HepG2 (cell line): ENCODE measurements around the gene GPC6. TPM values are rescaled to one million over a fixed set of nuclear protein-coding genes. Genes with fewer than 3 reads are reported as not detected.

Source experiments
- ATAC-seq: fragments of 200-7000 bp; cut with Tn5 transposase; 3 replicates; pipeline ENCODE4 v1.9.1; 2020; ENCODE audit warnings: mild to moderate bottlenecking, moderate library complexity
- BruUV-seq: library from RNA; stranded (reverse); fragments of 400-500 nt; replicated peaks from 2 replicates; lab custom pipeline; 2021; lab: Mats Ljungman, UMichigan
- CTCF ChIA-PET: fragments of 300-600 bp; formaldehyde crosslinking; extraction: SDS; loops from one replicate; lab custom pipeline; 2021; ENCODE audit warnings: low total read pairs, inconsistent platforms, low intra/inter-chr PET ratio; lab: Yijun Ruan, JAX
- POLR2A ChIA-PET: fragments of 350-600 bp; sonication (Branson Sonifier 250); formaldehyde crosslinking; loops from one replicate; lab custom pipeline; 2020; ENCODE audit warnings: antibody characterized with exemption, inconsistent platforms; lab: Yijun Ruan, JAX
- DNase-seq: peaks from one replicate; pipeline ENCODE4 v3.0.0-alpha.2; 2015; ENCODE audit warnings: low spot score
- FAIRE-seq: peaks from 3 replicates; lab custom pipeline; 2011; peaks lifted over from hg19 to GRCh38; lab: Jason Lieb, UNC
- H2AFZ ChIP-seq: one replicate; pipeline ENCODE4 v1.6.1; 2011; ENCODE audit warnings: low read length, inconsistent platforms
- H3K27ac ChIP-seq: fragments of 300-600 bp; 3 replicates; pipeline ENCODE4 v1.8.0; 2011; ENCODE audit warnings: mixed run types, mild to moderate bottlenecking, mixed read lengths, low read length, inconsistent platforms; ENCODE audit not compliant: insufficient read depth; ENCODE audit errors: extremely low read length
- H3K27me3 ChIP-seq, 2 experiments: fragments of 200-600 bp in 1 of 2; 2 replicates in 1 of 2; 3 replicates in 1 of 2; pipeline versions ENCODE4 v1.6.0 to v1.8.0; 2011; ENCODE audit warnings: low read length in 2 of 2, mild to moderate bottlenecking in 2 of 2, moderate library complexity in 2 of 2, inconsistent platforms in 1 of 2; ENCODE audit not compliant: insufficient read depth in 2 of 2, control insufficient read depth in 1 of 2
- H3K36me3 ChIP-seq, 2 experiments: fragments of 200-600 bp in 1 of 2; replicated peaks in 1 of 2; 2 replicates in 1 of 2; 3 replicates in 1 of 2; pipeline versions ENCODE4 v1.5.1 to v1.8.0; 2011; ENCODE audit warnings: low read length in 2 of 2, inconsistent platforms in 1 of 2; ENCODE audit not compliant: insufficient read depth in 2 of 2, control insufficient read depth in 1 of 2
- H3K4me1 ChIP-seq: 2 replicates; pipeline ENCODE4 v1.5.1; 2012; ENCODE audit warnings: low read length, inconsistent platforms; ENCODE audit not compliant: insufficient read depth
- H3K4me2 ChIP-seq: 2 replicates; pipeline ENCODE4 v1.6.0; 2011; ENCODE audit warnings: low read depth, low read length, inconsistent platforms
- H3K4me3 ChIP-seq, 3 experiments: fragments of 200-600 bp in 1 of 3; sonication (generic), shearing (Covaris generic) in 1 of 3; replicated peaks in 1 of 3; 2 replicates each; pipeline ENCODE4 v1.5.1; 2011 to 2016; ENCODE audit warnings: low read length in 3 of 3, inconsistent platforms in 2 of 3, low read depth in 2 of 3, mild to moderate bottlenecking in 2 of 3, control low read depth in 1 of 3, mixed read lengths in 1 of 3; ENCODE audit not compliant: insufficient read depth in 1 of 3
- H3K79me2 ChIP-seq: one replicate; pipeline ENCODE4 v1.6.1; 2011; ENCODE audit warnings: low read length, inconsistent platforms; ENCODE audit not compliant: insufficient read depth
- H3K9ac ChIP-seq: 2 replicates; pipeline ENCODE4 v1.6.0; 2011; ENCODE audit warnings: mild to moderate bottlenecking, low read depth, low read length, inconsistent platforms; ENCODE audit not compliant: insufficient read depth
- H3K9me3 ChIP-seq: 2 replicates; pipeline ENCODE4 v1.5.1; 2012; ENCODE audit warnings: mild to moderate bottlenecking, low read length
- H4K20me1 ChIP-seq: 2 replicates; pipeline ENCODE4 v1.6.0; 2011; ENCODE audit warnings: inconsistent platforms, mild to moderate bottlenecking, low read length, moderate library complexity; ENCODE audit not compliant: insufficient read depth
- AHDC1 ChIP-seq: sonication (generic); formaldehyde crosslinking; IDR thresholded peaks from 2 replicates; pipeline ENCODE4 v1.5.1; 2020; ENCODE audit warnings: mild to moderate bottlenecking, missing genetic modification reagents, borderline replicate concordance
- ETV6 ChIP-seq: sonication (generic); formaldehyde crosslinking; conservative IDR thresholded peaks from 2 replicates; pipeline ENCODE4 v1.4.0; 2020; ENCODE audit warnings: missing genetic modification reagents
- FOSL2 ChIP-seq: sonication (generic); formaldehyde crosslinking; IDR thresholded peaks from 2 replicates; pipeline ENCODE4 v1.4.0; 2020; ENCODE audit warnings: missing genetic modification reagents
- FOXA1 ChIP-seq, 2 experiments: fragments of 450-650 bp in 1 of 2; sonication (generic) in 1 of 2; formaldehyde crosslinking in 1 of 2; IDR thresholded peaks; 2 replicates each; pipeline versions ENCODE4 v1.4.0 to v1.6.1; 2016 to 2020; ENCODE audit warnings: missing genetic modification reagents in 1 of 2
- MXI1 ChIP-seq: IDR thresholded peaks from 3 replicates; pipeline ENCODE4 v1.6.1; 2012; ENCODE audit warnings: low read depth, low read length, inconsistent platforms, borderline replicate concordance
- NR2F2 ChIP-seq: IDR thresholded peaks from 2 replicates; pipeline ENCODE4 v1.6.1; 2012; ENCODE audit warnings: low read depth, inconsistent platforms, borderline replicate concordance
- SATB2 ChIP-seq: sonication (generic); formaldehyde crosslinking; IDR thresholded peaks from 2 replicates; pipeline ENCODE4 v1.5.0; 2020; ENCODE audit warnings: missing genetic modification reagents
- SCMH1 ChIP-seq: sonication (generic); formaldehyde crosslinking; IDR thresholded peaks from 2 replicates; pipeline ENCODE4 v1.9.0; 2021; ENCODE audit warnings: missing genetic modification reagents, mild to moderate bottlenecking, borderline replicate concordance
- TAF15 ChIP-seq: fragments of 200-400 bp; formaldehyde crosslinking; IDR thresholded peaks from one replicate; pipeline ENCODE4 v1.6.1; 2018; ENCODE audit warnings: mild to moderate bottlenecking, low read depth, low read length; ENCODE audit not compliant: poor library complexity, severe bottlenecking
- XRCC5 ChIP-seq: fragments of 200-400 bp; formaldehyde crosslinking; optimal IDR thresholded peaks from 2 replicates; pipeline ENCODE3; 2017; ENCODE audit warnings: mild to moderate bottlenecking, low read length
- ZMYM3 ChIP-seq: sonication (generic); formaldehyde crosslinking; IDR thresholded peaks from 2 replicates; pipeline ENCODE4 v1.5.1; 2020; ENCODE audit warnings: mild to moderate bottlenecking, missing genetic modification reagents
- ZNF652 ChIP-seq: IDR thresholded peaks from 2 replicates; pipeline ENCODE4 v1.6.1; 2016; ENCODE audit warnings: low read depth, borderline replicate concordance
- ZNF75D ChIP-seq: sonication (generic); formaldehyde crosslinking; IDR thresholded peaks from 2 replicates; pipeline ENCODE4 v1.8.1; 2023; ENCODE audit warnings: missing genetic modification reagents, mild to moderate bottlenecking, borderline replicate concordance
- ZNF816 ChIP-seq: sonication (generic); formaldehyde crosslinking; IDR thresholded peaks from 2 replicates; pipeline ENCODE4 v1.8.0; 2022; ENCODE audit warnings: missing genetic modification reagents, mild to moderate bottlenecking, borderline replicate concordance
- WGBS: methylation state at CpG from one replicate; pipeline ENCODE4 v1.1.6; 2017; ENCODE audit warnings: low lambda C conversion rate; 5-methylcytosine and 5-hydroxymethylcytosine counted together
- in situ Hi-C: cut with HindIII; loops from 2 replicates; pipeline ENCODE4 v1.10.0; 2017; ENCODE audit warnings: low pct_unique_long_range_greater_than_20kb; ENCODE audit not compliant: extremely low pct_ligation_motif_present
- intact Hi-C: fragments of 100-400 bp; cut with micrococcal nuclease; formaldehyde crosslinking; loops from one replicate; pipeline ENCODE4 v1.10.0; 2022; ENCODE audit not compliant: unreplicated experiment
- polyA plus RNA-seq, 8 experiments: library from polyadenylated mRNA; depleted of rRNA in 3 of 8; stranded (reverse) in 7 of 8; unstranded in 1 of 8; fragments of >200 nt; fragmentation: Illumina TruSeq in 4 of 8; extraction: Trizol in 4 of 8; gene quantifications; 2 replicates each; pipeline versions ENCODE4 v1.2.1 to v1.2.3, GENCODE V29; 2011 to 2016; ENCODE audit warnings: low read depth in 4 of 8, missing spikeins in 1 of 8, mixed read lengths in 1 of 8; ENCODE audit not compliant: insufficient read depth in 1 of 8
- total RNA-seq, 5 experiments: library from RNA; depleted of rRNA; stranded (reverse); fragments of >200 nt; fragmentation: Illumina TruSeq; extraction: Trizol; gene quantifications; 2 replicates each; pipeline ENCODE4 v1.2.3, GENCODE V29; 2016; ENCODE audit warnings: low read depth in 1 of 5
- TF ChIP-seq, protein P1 (sequence below): sonication (generic); formaldehyde crosslinking; IDR thresholded peaks from 2 replicates; pipeline ENCODE4 v1.8.1; 2023; ENCODE audit warnings: mild to moderate bottlenecking, inconsistent platforms, moderate library complexity, missing genetic modification reagents, borderline replicate concordance
- TF ChIP-seq, protein P2 (sequence below): sonication (generic); formaldehyde crosslinking; IDR thresholded peaks from 2 replicates; pipeline ENCODE4 v1.5.0; 2020; ENCODE audit warnings: mild to moderate bottlenecking, missing genetic modification reagents

Gene GPC6
- total and polyA plus RNA-seq, 2 of the 13 experiments (the other 11 are each of a cell fraction or from before 2014, with no cell fraction given), result 24.5 to 33.9 TPM

DNA sequence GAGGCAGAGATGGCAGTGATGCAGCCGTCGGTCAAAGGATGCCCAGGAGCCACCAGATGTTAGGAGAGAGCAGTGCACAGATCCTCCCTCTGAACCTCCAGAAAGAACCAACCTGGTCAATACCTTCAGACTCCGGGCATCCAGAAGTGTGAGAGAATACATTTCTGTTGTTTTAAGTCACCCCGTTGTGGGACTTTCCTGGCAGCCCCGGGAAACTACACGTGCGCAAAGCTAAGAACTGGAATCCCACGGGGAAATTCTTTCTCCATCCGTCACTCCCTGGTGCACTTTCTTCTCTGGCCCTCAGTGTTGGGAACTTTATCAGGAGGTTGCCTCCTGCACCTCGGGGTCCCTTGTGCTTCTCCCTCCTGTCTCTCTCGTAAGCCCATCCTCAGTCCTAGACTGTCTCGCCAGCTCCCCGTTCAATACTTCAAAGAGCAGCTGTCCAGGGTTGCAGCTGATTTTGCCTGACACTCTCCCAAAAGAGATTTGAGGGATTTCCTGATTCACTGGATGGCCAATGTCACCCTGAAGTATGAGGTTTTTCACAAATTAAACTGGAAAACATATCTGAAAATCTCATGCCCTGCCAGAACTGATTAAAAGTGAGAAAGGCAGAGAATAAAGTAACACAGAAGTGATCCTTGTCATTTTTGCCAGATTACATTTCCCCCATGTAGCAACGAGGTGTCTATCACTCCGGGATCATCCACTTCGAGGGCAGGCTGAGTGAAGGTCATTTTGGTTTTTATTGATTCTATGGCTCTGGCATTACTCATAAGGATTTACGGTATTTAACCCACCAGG, 1116.0 kb downstream of the GPC6 start:
- Histone ChIP-seq H3K27me3 (no peaks in the 10 kb centered on the region), H3K4me3 (no peak overlapping the region), H3K9me3 (no peaks in the 10 kb centered on the region), H3K9ac (no peak overlapping the region), H3K4me1 (peaks cover 22% of the 10 kb centered on the region), H4K20me1 (no peaks in the 10 kb centered on the region), H3K4me2 (no peak overlapping the region), H3K27ac (no peak overlapping the region), H3K79me2 (no peaks in the 10 kb centered on the region), H2AFZ (no peak overlapping the region), H3K36me3 (no peaks in the 10 kb centered on the region)
- WGBS, result 91% methylated on average over 16 of the region's 17 CpGs
- CTCF ChIA-PET, result no interaction called here
- FAIRE-seq (no peak), DNase-seq (no peak), ATAC-seq (no peak)
- in situ Hi-C loops (loop anchor here (25.0 kb wide), 1 partner anchor 1105 kb away; the partner anchor contains the start of gene GPC6), intact Hi-C loops (no loop called here)
- BruUV-seq, result no TSS peak
- POLR2A ChIA-PET, result no interaction called here
- TF ChIP-seq AHDC1 (no peak), SATB2 (no peak), ZMYM3 (no peak), ZNF652 (no peak), NR2F2 (no peak), SCMH1 (CRISPR knock-in tag) (no peak), XRCC5 (no peak), ZNF816 (CRISPR knock-in tag) (no peak), ETV6 (CRISPR knock-in tag) (no peak), TAF15 (no peak), FOSL2 (CRISPR knock-in tag) (no peak), MXI1 (no peak), ZNF75D (CRISPR knock-in tag) (no peak), FOXA1 (IDR thresholded peaks at IDR 0.05) (no peak), FOXA1 (CRISPR knock-in tag; IDR thresholded peaks at IDR 0.05) (no peak)
- TF ChIP-seq, protein P1, sequence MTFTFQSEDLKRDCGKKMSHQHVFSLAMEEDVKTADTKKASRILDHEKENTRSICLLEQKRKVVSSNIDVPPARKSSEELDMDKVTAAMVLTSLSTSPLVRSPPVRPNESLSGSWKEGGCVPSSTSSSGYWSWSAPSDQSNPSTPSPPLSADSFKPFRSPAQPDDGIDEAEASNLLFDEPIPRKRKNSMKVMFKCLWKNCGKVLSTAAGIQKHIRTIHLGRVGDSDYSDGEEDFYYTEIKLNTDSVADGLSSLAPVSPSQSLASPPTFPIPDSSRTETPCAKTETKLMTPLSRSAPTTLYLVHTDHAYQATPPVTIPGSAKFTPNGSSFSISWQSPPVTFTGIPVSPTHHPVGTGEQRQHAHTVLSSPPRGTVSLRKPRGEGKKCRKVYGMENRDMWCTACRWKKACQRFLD, result no peak
- TF ChIP-seq, protein P2, sequence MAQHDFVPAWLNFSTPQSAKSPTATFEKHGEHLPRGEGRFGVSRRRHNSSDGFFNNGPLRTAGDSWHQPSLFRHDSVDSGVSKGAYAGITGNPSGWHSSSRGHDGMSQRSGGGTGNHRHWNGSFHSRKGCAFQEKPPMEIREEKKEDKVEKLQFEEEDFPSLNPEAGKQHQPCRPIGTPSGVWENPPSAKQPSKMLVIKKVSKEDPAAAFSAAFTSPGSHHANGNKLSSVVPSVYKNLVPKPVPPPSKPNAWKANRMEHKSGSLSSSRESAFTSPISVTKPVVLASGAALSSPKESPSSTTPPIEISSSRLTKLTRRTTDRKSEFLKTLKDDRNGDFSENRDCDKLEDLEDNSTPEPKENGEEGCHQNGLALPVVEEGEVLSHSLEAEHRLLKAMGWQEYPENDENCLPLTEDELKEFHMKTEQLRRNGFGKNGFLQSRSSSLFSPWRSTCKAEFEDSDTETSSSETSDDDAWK, result no peak
